ENCODE measurements around the gene SEH1L.

GRCh38 chr18:12928206-12928605 lies 19.6 kb upstream of the SEH1L start:
- TF ChIP-seq CTCF (IDR thresholded peaks at IDR 0.05 in 2 of 3, conservative IDR thresholded peaks at IDR 0.05 in 1 of 3; ENCODE audit: control insufficient read depth in 2 of 3, extremely low read depth in 1 of 3, insufficient read depth in 1 of 3, low read depth in 3 of 3, low read length in 3 of 3) (no peak), EP300 (IDR thresholded peaks at IDR 0.05; ENCODE audit: borderline replicate concordance in 1 of 2, control insufficient read depth in 1 of 2, low read depth in 2 of 2, low read length in 2 of 2) (no peak), ELK1 (IDR thresholded peaks at IDR 0.05; ENCODE audit: low read depth, low read length) (no peak), SPI1 (IDR thresholded peaks at IDR 0.05; ENCODE audit: borderline replicate concordance, insufficient read depth, low read depth, low read length) (no peak), E2F8 (IDR thresholded peaks at IDR 0.05; ENCODE audit: low read depth, partially characterized antibody) (no peak), IKZF1 (conservative IDR thresholded peaks at IDR 0.05) (no peak), POLR2A (IDR thresholded peaks at IDR 0.05; ENCODE audit: low read depth, low read length) (no peak), RAD21 (IDR thresholded peaks at IDR 0.05; ENCODE audit: insufficient read depth, low read depth, low read length) (no peak), SREBF2 (IDR thresholded peaks at IDR 0.05; ENCODE audit: low read length) (no peak), TAF1 (IDR thresholded peaks at IDR 0.05; ENCODE audit: borderline replicate concordance, low read depth, low read length) (no peak), HDAC6 (IDR thresholded peaks at IDR 0.05; ENCODE audit: unreplicated experiment) (no peak)
